ENCODE measurements around the gene TMC2. TPM values are rescaled to one million over a fixed set of nuclear protein-coding genes. Genes with fewer than 3 reads are reported as not detected.

TMC2 gene
- total and polyA plus RNA-seq, 7 donors, result 0.03 to 0.25 (median 0.12) TPM; not detected in 2

DNA sequence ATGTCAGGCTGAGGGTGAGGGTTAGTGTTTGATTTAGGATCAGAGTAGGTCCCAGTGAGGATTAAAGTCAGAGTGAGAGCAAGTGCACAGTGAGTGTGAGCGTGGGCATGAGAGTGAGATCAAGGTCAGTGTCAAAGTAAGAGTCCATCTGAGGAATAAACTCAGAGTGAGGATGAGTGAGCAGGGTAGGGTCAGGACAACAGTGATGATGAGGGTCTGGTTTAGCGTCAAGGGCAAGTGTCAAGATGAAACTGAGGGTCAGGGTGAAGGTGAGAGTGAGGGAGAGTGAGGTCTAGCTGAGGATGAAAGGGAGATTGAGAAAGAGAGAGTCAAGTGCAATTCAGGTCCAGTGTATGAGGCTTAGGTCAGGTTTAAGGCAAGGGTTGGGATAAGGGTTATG lies 20.0 kb upstream of the TMC2 start:
- Histone ChIP-seq H3K27ac (no peak overlapping the region), H3K27me3 (ENCODE audit: insufficient read depth in 3 of 3, low read length in 2 of 3) (no peaks in the 10 kb centered on the region)
- intact Hi-C loops (cut with DNase I), result no loop called here

GRCh38 chr20:2518096-2518495 lies 18.3 kb upstream of the TMC2 start:
- no peaks in the 10 kb centered on the region for H3K4me1 ChIP-seq
- WGBS, 3 donors, result 82 to 83% (median 83%) methylated on average over 10 of the region's 10 CpGs

More for the DNA sequence above, 20.0 kb upstream of the TMC2 start:
- DNase-seq (no peak), ATAC-seq (no peak)
- no peak overlapping the region for H3K4me3 ChIP-seq
- H3K9me3 ChIP-seq, result no peaks in the 10 kb centered on the region
- no peaks in the 10 kb centered on the region for H3K36me3 ChIP-seq (ENCODE audit: insufficient read depth in 1 of 2, low read depth in 1 of 2)
- TF ChIP-seq, protein P1, sequence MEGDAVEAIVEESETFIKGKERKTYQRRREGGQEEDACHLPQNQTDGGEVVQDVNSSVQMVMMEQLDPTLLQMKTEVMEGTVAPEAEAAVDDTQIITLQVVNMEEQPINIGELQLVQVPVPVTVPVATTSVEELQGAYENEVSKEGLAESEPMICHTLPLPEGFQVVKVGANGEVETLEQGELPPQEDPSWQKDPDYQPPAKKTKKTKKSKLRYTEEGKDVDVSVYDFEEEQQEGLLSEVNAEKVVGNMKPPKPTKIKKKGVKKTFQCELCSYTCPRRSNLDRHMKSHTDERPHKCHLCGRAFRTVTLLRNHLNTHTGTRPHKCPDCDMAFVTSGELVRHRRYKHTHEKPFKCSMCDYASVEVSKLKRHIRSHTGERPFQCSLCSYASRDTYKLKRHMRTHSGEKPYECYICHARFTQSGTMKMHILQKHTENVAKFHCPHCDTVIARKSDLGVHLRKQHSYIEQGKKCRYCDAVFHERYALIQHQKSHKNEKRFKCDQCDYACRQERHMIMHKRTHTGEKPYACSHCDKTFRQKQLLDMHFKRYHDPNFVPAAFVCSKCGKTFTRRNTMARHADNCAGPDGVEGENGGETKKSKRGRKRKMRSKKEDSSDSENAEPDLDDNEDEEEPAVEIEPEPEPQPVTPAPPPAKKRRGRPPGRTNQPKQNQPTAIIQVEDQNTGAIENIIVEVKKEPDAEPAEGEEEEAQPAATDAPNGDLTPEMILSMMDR (IDR thresholded peaks at IDR 0.05), result no peak
- no peaks in the 10 kb centered on the region for H3K4me1 ChIP-seq
- 62 to 79% (median 68%) methylated on average over 2 of the region's 2 CpGs for WGBS, 3 donors

GRCh38 chr20:2518558-2518957 lies 17.8 kb upstream of the TMC2 start:
- ATAC-seq, result no peak

More at GRCh38 chr20:2518096-2518495, 18.3 kb upstream of the TMC2 start:
- TF ChIP-seq, protein P1 (IDR thresholded peaks at IDR 0.05), result no peak
- DNase-seq, result no peak
- H3K4me3 ChIP-seq, result no peak overlapping the region
- no peak for ATAC-seq
- H3K9me3 ChIP-seq, result no peaks in the 10 kb centered on the region
- no peak overlapping the region for H3K27ac ChIP-seq
- H3K27me3 ChIP-seq (ENCODE audit: insufficient read depth in 3 of 3, low read length in 2 of 3), result peaks cover 0 to 1% (median under 1%) of the 10 kb centered on the region in 3 donors
- intact Hi-C loops (cut with DNase I), result no loop called here
- no peaks in the 10 kb centered on the region for H3K36me3 ChIP-seq (ENCODE audit: insufficient read depth in 1 of 2, low read depth in 1 of 2)

GRCh38 chr20:2519115-2519809 lies 17.1 kb upstream of the TMC2 start:
- TF ChIP-seq, protein P1 (IDR thresholded peaks at IDR 0.05), result no peak
- DNase-seq, result no peak
- Histone ChIP-seq H3K4me1 (no peaks in the 10 kb centered on the region), H3K9me3 (no peaks in the 10 kb centered on the region), H3K27ac (no peak overlapping the region), H3K36me3 (ENCODE audit: insufficient read depth in 1 of 2, low read depth in 1 of 2) (no peaks in the 10 kb centered on the region), H3K4me3 (no peak overlapping the region), H3K27me3 (ENCODE audit: insufficient read depth in 3 of 3, low read length in 2 of 3) (peaks cover 0 to 4% (median 2%) of the 10 kb centered on the region in 3 donors)
- intact Hi-C loops (cut with DNase I), result no loop called here
- 90 to 93% (median 91%) methylated on average over 4 of the region's 4 CpGs for WGBS, 3 donors
- no peak for ATAC-seq

More at GRCh38 chr20:2518558-2518957, 17.8 kb upstream of the TMC2 start:
- H3K9me3 ChIP-seq, result no peaks in the 10 kb centered on the region
- no peak overlapping the region for H3K27ac ChIP-seq
- DNase-seq, result no peak
- WGBS, 3 donors, result 74 to 80% (median 80%) methylated on average over 4 of the region's 4 CpGs
- peaks cover 0 to 4% (median 2%) of the 10 kb centered on the region in 3 donors for H3K27me3 ChIP-seq (ENCODE audit: insufficient read depth in 3 of 3, low read length in 2 of 3)
- TF ChIP-seq, protein P1 (IDR thresholded peaks at IDR 0.05), result no peak
- no peaks in the 10 kb centered on the region for H3K36me3 ChIP-seq (ENCODE audit: insufficient read depth in 1 of 2, low read depth in 1 of 2)
- H3K4me1 ChIP-seq, result no peaks in the 10 kb centered on the region
- no peak overlapping the region for H3K4me3 ChIP-seq
- intact Hi-C loops (cut with DNase I), result no loop called here
